Adrenal gland (tissue), 12 donors: ENCODE measurements around the gene KDM4D. TPM values are rescaled to one million over a fixed set of nuclear protein-coding genes. Genes with fewer than 3 reads are reported as not detected.

Experiments
- DNase-seq, 7 donors: peaks; one replicate each; pipeline ENCODE4 v3.0.0-alpha.2; 2019 to 2020
- H3K27ac ChIP-seq, 5 donors: fragments of 200-600 bp; sonication (generic) in 4 of 5; 1 replicate in 3 of 5; 2 replicates in 2 of 5; pipeline versions ENCODE4 v1.5.1 to v1.8.0; 2016 to 2020; ENCODE audit warnings: mild to moderate bottlenecking in 1 of 5
- H3K27me3 ChIP-seq: fragments of 200-600 bp; 2 replicates; pipeline ENCODE4 v1.8.0; 2021
- H3K36me3 ChIP-seq, 2 donors: fragments of 200-600 bp; replicated peaks in 1 of 2; 1 replicate in 1 of 2; 2 replicates in 1 of 2; pipeline versions ENCODE4 v1.5.1 to v1.8.0; 2018 to 2022
- H3K4me1 ChIP-seq, 2 donors: fragments of 200-600 bp; replicated peaks in 1 of 2; 1 replicate in 1 of 2; 2 replicates in 1 of 2; pipeline versions ENCODE4 v1.5.1 to v1.8.0; 2018 to 2021
- H3K4me3 ChIP-seq, 4 donors: fragments of 200-600 bp; sonication (generic) in 3 of 4; one replicate each; pipeline ENCODE4 v1.5.1; 2016 to 2018
- H3K9me3 ChIP-seq, 3 donors: fragments of 200-600 bp; sonication (generic) in 1 of 3; replicated peaks in 1 of 3; 1 replicate in 2 of 3; 2 replicates in 1 of 3; pipeline versions ENCODE4 v1.5.1 to v1.8.0; 2016 to 2021
- POLR2A ChIP-seq, 2 donors: fragments of 450-650 bp; IDR thresholded peaks; one replicate each; pipeline ENCODE4 v1.6.1; 2017; ENCODE audit warnings: antibody characterized with exemption in 2 of 2, mild to moderate bottlenecking in 2 of 2, moderate library complexity in 1 of 2
- WGBS, 4 donors: extraction: QIAGEN DNeasy Blood & Tissue Kit in 2 of 4; methylation state at CpG; one replicate each; pipeline versions ENCODE4 v1.1.5 to v1.1.7; 2013 to 2017; 5-methylcytosine and 5-hydroxymethylcytosine counted together
- intact Hi-C, 2 donors: fragments of 100-400 bp; cut with DNase I; formaldehyde crosslinking; loops; one replicate each; pipeline versions ENCODE4 v1.14.1 to v1.15.0; 2022 to 2023
- polyA plus RNA-seq, 3 donors: library from polyadenylated mRNA; stranded (reverse); fragments of 200-250 nt in 2 of 3; fragments of 350-450 nt in 1 of 3; fragmentation: Illumina TruSeq in 1 of 3; extraction: RNeasy Lipid Tissue Mini Kit (QIAGEN cat#74804) in 1 of 3; gene quantifications; one replicate each; pipeline ENCODE4 v1.2.3, GENCODE V29; 2013 to 2014
- total RNA-seq, 9 donors: library from RNA; depleted of rRNA in 4 of 9; stranded (reverse); fragments of >200 nt in 4 of 9; fragments of 120-200 nt in 1 of 9; fragmentation: NEBNext Ultra II Directional in 1 of 9; extraction: Animal tissue kit (Norgen Biotek cat#: 25700) in 1 of 9; gene quantifications; one replicate each; pipeline versions ENCODE4 v1.1.0 to v1.2.4, GENCODE V29; 2013 to 2023
- TF ChIP-seq, protein P1 (sequence below), 6 experiments: fragments of 450-650 bp in 4 of 6; fragments of 200-600 bp in 2 of 6; sonication (generic) in 1 of 6; IDR thresholded peaks; 1 replicate in 5 of 6; 2 replicates in 1 of 6; pipeline versions ENCODE4 v1.5.1 to v1.8.0; 2016 to 2021; ENCODE audit warnings: antibody characterized with exemption in 6 of 6, mild to moderate bottlenecking in 2 of 6, moderate library complexity in 1 of 6
- donor health status: healthy with polysubstance abuse.
- donor health status: Bipolar disorder and iron deficiency.
- donor health status: DM: yes; HTN: yes; CAD: no.
- donor health status: DM: no; HTN: no; CAD: no.
- donor health status: DM: no; HTN: no; CAD: no.
- donor health status: DM: yes; HTN: yes; CAD: no.

The KDM4D gene
- total and polyA plus RNA-seq, 12 donors = 0.40 to 2.4 (median 1.2) TPM

DNA sequence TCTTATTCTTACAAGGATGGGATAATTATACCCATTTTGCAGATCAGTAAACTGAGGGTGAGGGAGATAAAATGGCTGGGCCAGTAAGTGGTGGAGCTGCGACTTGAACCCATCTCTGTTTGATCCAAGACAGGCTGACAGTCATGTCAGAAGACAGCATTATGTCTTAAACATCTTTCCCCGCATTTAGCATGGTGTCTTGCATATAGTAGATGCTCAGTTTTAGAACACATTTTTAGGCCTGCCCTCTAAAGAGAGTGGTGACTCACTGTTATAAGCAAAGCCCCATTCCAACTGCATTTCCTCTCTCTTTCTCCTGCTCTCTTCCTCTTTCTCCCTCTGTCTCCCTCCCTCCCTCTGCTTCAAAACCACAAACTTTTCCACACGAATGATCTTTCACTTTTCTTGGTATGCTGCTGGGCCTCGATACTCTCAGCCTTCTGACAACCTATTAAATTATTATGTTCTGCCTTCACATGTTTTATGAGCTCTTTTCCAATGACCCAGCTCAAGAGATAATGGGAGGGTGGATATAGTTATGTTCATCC, 25.4 kb upstream of the KDM4D start:
- Histone ChIP-seq H3K4me1 (no peaks in the 10 kb centered on the region), H3K9me3 (no peaks in the 10 kb centered on the region), H3K27me3 (no peaks in the 10 kb centered on the region), H3K4me3 (no peak overlapping the region), H3K36me3 (no peaks in the 10 kb centered on the region), H3K27ac (peak overlapping the region in 2 of 5 donors; percentile 17 to 27)
- no peak for DNase-seq
- TF ChIP-seq, protein P1, sequence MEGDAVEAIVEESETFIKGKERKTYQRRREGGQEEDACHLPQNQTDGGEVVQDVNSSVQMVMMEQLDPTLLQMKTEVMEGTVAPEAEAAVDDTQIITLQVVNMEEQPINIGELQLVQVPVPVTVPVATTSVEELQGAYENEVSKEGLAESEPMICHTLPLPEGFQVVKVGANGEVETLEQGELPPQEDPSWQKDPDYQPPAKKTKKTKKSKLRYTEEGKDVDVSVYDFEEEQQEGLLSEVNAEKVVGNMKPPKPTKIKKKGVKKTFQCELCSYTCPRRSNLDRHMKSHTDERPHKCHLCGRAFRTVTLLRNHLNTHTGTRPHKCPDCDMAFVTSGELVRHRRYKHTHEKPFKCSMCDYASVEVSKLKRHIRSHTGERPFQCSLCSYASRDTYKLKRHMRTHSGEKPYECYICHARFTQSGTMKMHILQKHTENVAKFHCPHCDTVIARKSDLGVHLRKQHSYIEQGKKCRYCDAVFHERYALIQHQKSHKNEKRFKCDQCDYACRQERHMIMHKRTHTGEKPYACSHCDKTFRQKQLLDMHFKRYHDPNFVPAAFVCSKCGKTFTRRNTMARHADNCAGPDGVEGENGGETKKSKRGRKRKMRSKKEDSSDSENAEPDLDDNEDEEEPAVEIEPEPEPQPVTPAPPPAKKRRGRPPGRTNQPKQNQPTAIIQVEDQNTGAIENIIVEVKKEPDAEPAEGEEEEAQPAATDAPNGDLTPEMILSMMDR (IDR thresholded peaks at IDR 0.05) = no peak
- no peak for TF ChIP-seq POLR2A (IDR thresholded peaks at IDR 0.05)
- WGBS, 4 donors = 51 to 64% (median 61%) methylated on average over 4 of the region's 4 CpGs
- intact Hi-C loops = no loop called here

GRCh38 chr11:94954753-94955152, 18.8 kb upstream of the KDM4D start:
- no peak overlapping the region for H3K27ac ChIP-seq
- no peaks in the 10 kb centered on the region for H3K27me3 ChIP-seq
- intact Hi-C loops = no loop called here
- no peaks in the 10 kb centered on the region for H3K36me3 ChIP-seq
- no peak for DNase-seq
- TF ChIP-seq POLR2A (IDR thresholded peaks at IDR 0.05) = no peak
- TF ChIP-seq, protein P1 (IDR thresholded peaks at IDR 0.05) = no peak
- no peaks in the 10 kb centered on the region for H3K9me3 ChIP-seq
- no peaks in the 10 kb centered on the region for H3K4me1 ChIP-seq
- H3K4me3 ChIP-seq = no peak overlapping the region
- WGBS, 4 donors = 39 to 68% (median 64%) methylated on average over 1 of the region's 1 CpG

- Histone ChIP-seq H3K36me3 (peaks cover 0 to 18% of the 10 kb centered on the region in 2 donors), H3K27me3 (no peaks in the 10 kb centered on the region), H3K4me1 (no peaks in the 10 kb centered on the region), H3K27ac (no peak overlapping the region), H3K9me3 (no peaks in the 10 kb centered on the region), H3K4me3 (no peak overlapping the region)
- DNase-seq = no peak
- no peak for TF ChIP-seq POLR2A (IDR thresholded peaks at IDR 0.05)
- TF ChIP-seq, protein P1 (IDR thresholded peaks at IDR 0.05) = no peak
- intact Hi-C loops = no loop called here
- 57 to 68% (median 60%) methylated on average over 4 of the region's 4 CpGs for WGBS, 4 donors
Observed at GRCh38 chr11:94956963-94957362, 16.5 kb upstream of the KDM4D start.

- no peak for DNase-seq
- H3K27ac ChIP-seq = no peak overlapping the region
- H3K9me3 ChIP-seq = no peaks in the 10 kb centered on the region
- H3K36me3 ChIP-seq = peaks cover 0 to 30% of the 10 kb centered on the region in 2 donors
- no peak for TF ChIP-seq POLR2A (IDR thresholded peaks at IDR 0.05)
- TF ChIP-seq, protein P1 (IDR thresholded peaks at IDR 0.05) = no peak
- no peaks in the 10 kb centered on the region for H3K4me1 ChIP-seq
- no peak overlapping the region for H3K4me3 ChIP-seq
- H3K27me3 ChIP-seq = no peaks in the 10 kb centered on the region
- intact Hi-C loops = no loop called here
- 46 to 61% (median 55%) methylated on average over 2 of the region's 2 CpGs for WGBS, 4 donors
Observed at GRCh38 chr11:94958121-94958696, 15.3 kb upstream of the KDM4D start.
